Activated CD4-positive, alpha-beta memory T cell treated with anti-CD3 and anti-CD28 coated beads, Interleukin-2, amount 10 ng/mL, durations not matched to agents 7 days and 5 days (primary cell): ENCODE data around the gene KYNU. TPM values are rescaled to one million over a fixed set of nuclear protein-coding genes. Genes with fewer than 3 reads are reported as not detected.
"Not testable (repeated sequence)": the region's sequence is repeated elsewhere in the genome, so short reads cannot be mapped to it uniquely, and the experiment has no call there.

Source experiments
- CTCF ChIA-PET: fragments of 350-600 bp; sonication (Branson Sonifier 250); formaldehyde crosslinking; loops from one replicate; lab custom pipeline; 2021; ENCODE audit warnings: antibody characterized with exemption, inconsistent platforms; lab: Charles Lee
- POLR2A ChIA-PET: fragments of 350-600 bp; sonication (Branson Sonifier 250); formaldehyde crosslinking; loops from one replicate; lab custom pipeline; 2021; ENCODE audit warnings: antibody characterized with exemption; lab: Charles Lee
- DNase-seq: peaks from one replicate; pipeline ENCODE4 v3.0.0-alpha.2; 2020
- H3K27ac Mint-ChIP-seq: one replicate; pipeline ENCODE4 v1.8.0; 2021; ENCODE audit warnings: mild to moderate bottlenecking, mixed read lengths
- H3K27me3 Mint-ChIP-seq: one replicate; pipeline ENCODE4 v1.8.0; 2021; ENCODE audit warnings: mixed read lengths
- H3K36me3 Mint-ChIP-seq: one replicate; pipeline ENCODE4 v1.8.0; 2021; ENCODE audit warnings: low read depth, mixed read lengths
- H3K4me1 Mint-ChIP-seq: one replicate; pipeline ENCODE4 v1.8.0; 2021; ENCODE audit warnings: mixed read lengths
- H3K4me3 Mint-ChIP-seq: one replicate; pipeline ENCODE4 v1.8.0; 2021; ENCODE audit warnings: mild to moderate bottlenecking, mixed read lengths
- H3K9me3 Mint-ChIP-seq: one replicate; pipeline ENCODE4 v1.8.0; 2021; ENCODE audit warnings: mixed read lengths
- total RNA-seq, 2 experiments: library from RNA; stranded (reverse); gene quantifications; one replicate each; pipeline ENCODE4 v1.2.3, GENCODE V29; 2021

Gene KYNU
- total RNA-seq, 2 experiments from 2014 or later: not detected

- Mint-ChIP-seq H3K36me3 (no peaks in the 10 kb centered on the region), H3K27ac (no peak overlapping the region), H3K4me1 (no peaks in the 10 kb centered on the region), H3K9me3 (no peaks in the 10 kb centered on the region), H3K27me3 (peaks cover 3% of the 10 kb centered on the region), H3K4me3 (no peak overlapping the region)
- CTCF ChIA-PET: no interaction called here
- DNase-seq: no peak
- POLR2A ChIA-PET: no interaction called here
These were observed 63.3 kb downstream of the KYNU start for GRCh38 chr2:142940606-142941223.

- Mint-ChIP-seq H3K36me3 (no peaks in the 10 kb centered on the region), H3K27ac (no peak overlapping the region), H3K9me3 (no peaks in the 10 kb centered on the region), H3K27me3 (peaks cover 3% of the 10 kb centered on the region), H3K4me3 (no peak overlapping the region), H3K4me1 (no peaks in the 10 kb centered on the region)
- CTCF ChIA-PET: no interaction called here
- DNase-seq: no peak
- POLR2A ChIA-PET: no interaction called here
These were observed 65.2 kb downstream of the KYNU start for GRCh38 chr2:142942690-142943089.

- CTCF ChIA-PET: interaction anchor here (1.2 kb wide), 1 partner anchor 11 kb away, joined by 3 read pairs; no protein-coding TSS in a partner anchor
- no peak overlapping the region for H3K27ac Mint-ChIP-seq
These were observed 66.8 kb downstream of the KYNU start for GRCh38 chr2:142944264-142944663.

GRCh38 chr2:142944721-142945120 is 67.3 kb downstream of the KYNU start:
- H3K4me3 Mint-ChIP-seq: no peak overlapping the region
- no peaks in the 10 kb centered on the region for H3K4me1 Mint-ChIP-seq
- H3K27me3 Mint-ChIP-seq: peaks cover 3% of the 10 kb centered on the region
- no peak overlapping the region for H3K27ac Mint-ChIP-seq
- ChIA-PET POLR2A (no interaction called here), CTCF (no interaction called here)
- no peaks in the 10 kb centered on the region for H3K36me3 Mint-ChIP-seq
- no peaks in the 10 kb centered on the region for H3K9me3 Mint-ChIP-seq
- no peak for DNase-seq

More at GRCh38 chr2:142944264-142944663, 66.8 kb downstream of the KYNU start:
- H3K36me3 Mint-ChIP-seq: no peaks in the 10 kb centered on the region
- no peaks in the 10 kb centered on the region for H3K4me1 Mint-ChIP-seq
- no peaks in the 10 kb centered on the region for H3K9me3 Mint-ChIP-seq
- no peak overlapping the region for H3K4me3 Mint-ChIP-seq
- no peak for DNase-seq
- peaks cover 3% of the 10 kb centered on the region for H3K27me3 Mint-ChIP-seq
- POLR2A ChIA-PET: no interaction called here

GRCh38 chr2:142946941-142947340 is 69.5 kb downstream of the KYNU start:
- DNase-seq: no peak
- CTCF ChIA-PET: no interaction called here
- no peak overlapping the region for H3K4me3 Mint-ChIP-seq

GRCh38 chr2:142948723-142949122 is 71.3 kb downstream of the KYNU start:
- not testable (repeated sequence) for H3K27ac Mint-ChIP-seq, H3K4me1 Mint-ChIP-seq

More at GRCh38 chr2:142946941-142947340, 69.5 kb downstream of the KYNU start:
- Mint-ChIP-seq H3K36me3 (no peaks in the 10 kb centered on the region), H3K9me3 (no peaks in the 10 kb centered on the region), H3K27ac (no peak overlapping the region), H3K27me3 (peaks cover 5% of the 10 kb centered on the region), H3K4me1 (no peaks in the 10 kb centered on the region)
- POLR2A ChIA-PET: no interaction called here

GRCh38 chr2:142950323-142950722 is 72.9 kb downstream of the KYNU start:
- CTCF ChIA-PET, H3K36me3 Mint-ChIP-seq, H3K27ac Mint-ChIP-seq, H3K4me3 Mint-ChIP-seq, H3K27me3 Mint-ChIP-seq, POLR2A ChIA-PET, H3K4me1 Mint-ChIP-seq, DNase-seq, H3K9me3 Mint-ChIP-seq: not testable (repeated sequence)

More at GRCh38 chr2:142948723-142949122, 71.3 kb downstream of the KYNU start:
- H3K4me3 Mint-ChIP-seq, CTCF ChIA-PET, H3K36me3 Mint-ChIP-seq, H3K9me3 Mint-ChIP-seq, POLR2A ChIA-PET, H3K27me3 Mint-ChIP-seq, DNase-seq: not testable (repeated sequence)

GRCh38 chr2:142951190-142952007 is 73.9 kb downstream of the KYNU start:
- peaks cover 11% of the 10 kb centered on the region for H3K27me3 Mint-ChIP-seq
- ChIA-PET CTCF (no interaction called here), POLR2A (no interaction called here)
- no peaks in the 10 kb centered on the region for H3K9me3 Mint-ChIP-seq
- H3K27ac Mint-ChIP-seq: no peak overlapping the region
- H3K4me3 Mint-ChIP-seq: no peak overlapping the region
- H3K36me3 Mint-ChIP-seq: no peaks in the 10 kb centered on the region
- no peaks in the 10 kb centered on the region for H3K4me1 Mint-ChIP-seq
- DNase-seq: no peak

- Mint-ChIP-seq H3K27me3 (peaks cover 11% of the 10 kb centered on the region), H3K4me3 (no peak overlapping the region), H3K36me3 (no peaks in the 10 kb centered on the region), H3K9me3 (no peaks in the 10 kb centered on the region), H3K27ac (no peak overlapping the region), H3K4me1 (no peaks in the 10 kb centered on the region)
- ChIA-PET CTCF (no interaction called here), POLR2A (no interaction called here)
- no peak for DNase-seq
These were observed 74.6 kb downstream of the KYNU start for GRCh38 chr2:142952018-142952417.

GRCh38 chr2:142952793-142953494 is 75.5 kb downstream of the KYNU start:
- Mint-ChIP-seq H3K4me3 (no peak overlapping the region), H3K36me3 (no peaks in the 10 kb centered on the region), H3K4me1 (no peaks in the 10 kb centered on the region), H3K27me3 (peaks cover 11% of the 10 kb centered on the region), H3K27ac (no peak overlapping the region), H3K9me3 (no peaks in the 10 kb centered on the region)
- no peak for DNase-seq
- CTCF ChIA-PET: no interaction called here
- POLR2A ChIA-PET: no interaction called here

GRCh38 chr2:142954493-142954892 is 77.0 kb downstream of the KYNU start:
- POLR2A ChIA-PET: no interaction called here
- no peak overlapping the region for H3K4me3 Mint-ChIP-seq
- no peak overlapping the region for H3K27ac Mint-ChIP-seq
- peaks cover 11% of the 10 kb centered on the region for H3K27me3 Mint-ChIP-seq
- no peaks in the 10 kb centered on the region for H3K36me3 Mint-ChIP-seq
- no peaks in the 10 kb centered on the region for H3K9me3 Mint-ChIP-seq
- H3K4me1 Mint-ChIP-seq: no peaks in the 10 kb centered on the region
- CTCF ChIA-PET: no interaction called here
- DNase-seq: no peak

- Mint-ChIP-seq H3K9me3 (no peaks in the 10 kb centered on the region), H3K36me3 (no peaks in the 10 kb centered on the region), H3K27me3 (peaks cover 9% of the 10 kb centered on the region), H3K27ac (no peak overlapping the region), H3K4me3 (no peak overlapping the region), H3K4me1 (no peaks in the 10 kb centered on the region)
- POLR2A ChIA-PET: no interaction called here
- no peak for DNase-seq
- CTCF ChIA-PET: no interaction called here
These were observed 79.7 kb downstream of the KYNU start for GRCh38 chr2:142957144-142957543.

GRCh38 chr2:142961202-142961601 is 83.7 kb downstream of the KYNU start:
- DNase-seq: no peak
- H3K27me3 Mint-ChIP-seq: peaks cover 10% of the 10 kb centered on the region
- CTCF ChIA-PET: interaction anchor here (0.6 kb wide), 1 partner anchor 324 kb away, joined by 3 read pairs; no protein-coding TSS in a partner anchor
- H3K9me3 Mint-ChIP-seq: no peaks in the 10 kb centered on the region
- no peaks in the 10 kb centered on the region for H3K36me3 Mint-ChIP-seq
- POLR2A ChIA-PET: no interaction called here
- no peak overlapping the region for H3K27ac Mint-ChIP-seq
- no peaks in the 10 kb centered on the region for H3K4me1 Mint-ChIP-seq
- no peak overlapping the region for H3K4me3 Mint-ChIP-seq
